ENCODE data around the gene HOXC10. TPM values are rescaled to one million over a fixed set of nuclear protein-coding genes. Genes with fewer than 3 reads are reported as not detected.

The HOXC10 gene
- total RNA-seq, 1 experiment from 2014 or later: 3.8 TPM

DNA sequence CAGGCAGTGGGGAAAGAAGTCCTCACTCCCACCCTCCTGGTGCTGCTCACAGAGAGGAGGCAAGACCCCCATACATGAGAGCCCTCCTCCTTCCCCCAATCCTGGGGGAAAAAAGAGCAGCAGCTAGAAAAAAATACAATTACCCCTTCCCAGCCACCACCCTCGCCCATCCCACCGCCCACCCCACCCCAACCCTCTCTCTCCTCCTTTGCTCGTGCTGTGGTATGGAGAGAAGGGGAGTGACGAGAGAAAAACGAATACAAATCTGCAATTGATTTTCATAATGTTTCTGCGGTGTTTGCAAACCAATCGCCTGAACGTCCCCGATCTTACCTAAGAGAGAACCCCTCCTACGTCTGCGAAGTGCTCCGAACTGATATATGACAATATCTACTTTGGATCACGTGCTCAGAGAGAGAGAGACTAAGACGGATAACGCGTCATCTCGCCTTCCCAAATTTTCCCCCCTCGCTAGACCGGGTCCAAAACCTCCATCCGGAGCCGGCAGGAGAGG, 12.2 kb upstream of the HOXC10 start, which contains the start of gene HOXC11:
HOXC11 (plus strand) TSS at position 405 of the 514 bp plus-strand sequence. CDS start 116 bp downstream, outside the sequence.
- Histone ChIP-seq H3K4me3 (replicated peaks in 1 of 2; ENCODE audit: low read depth in 1 of 2, low read length in 2 of 2) (peak within 1 kb of the TSS; percentile 46 to 59), H3K9me2 (ENCODE audit: insufficient read depth) (no peaks in the 10 kb centered on the region), H3K36me3 (ENCODE audit: control insufficient read depth in 1 of 2, insufficient read depth in 2 of 2, low read length in 2 of 2) (no peaks in the 10 kb centered on the region), H3K79me2 (ENCODE audit: insufficient read depth, low read length) (no peaks in the 10 kb centered on the region), H2AFZ (ENCODE audit: low read depth, low read length, poor library complexity, severe bottlenecking) (peak within 1 kb of the TSS; percentile 16), H3K27ac (ENCODE audit: low read depth, low read length) (no peak within 1 kb of the TSS), H3K4me2 (ENCODE audit: low read length) (peak within 1 kb of the TSS; percentile 76), H3K9ac (ENCODE audit: low read length) (peak within 1 kb of the TSS; percentile 63), H3K9me3 (ENCODE audit: control insufficient read depth in 1 of 2, insufficient read depth in 1 of 2, low read depth in 1 of 2, low read length in 2 of 2) (no peaks in the 10 kb centered on the region), H3K4me1 (ENCODE audit: control insufficient read depth in 1 of 2, insufficient read depth in 2 of 2, low read length in 2 of 2) (peaks cover 0 to 14% of the 10 kb centered on the region in 2 experiments; a peak in 2 of 4 replicates), H4K20me1 (ENCODE audit: insufficient read depth) (no peaks in the 10 kb centered on the region), H3K27me3 (ENCODE audit: insufficient read depth, low read length) (peaks cover 4% of the 10 kb centered on the region; the same call in 1 of the 2 replicates)
- no TSS peak for BruUV-seq (replicated peaks)
- ChIA-PET POLR2A (no interaction called here), CTCF (no interaction called here), RAD21 (ENCODE audit: low non-redundant PET in 1 of 2, low total read pairs in 2 of 2, uncharacterized antibody in 2 of 2, unreplicated experiment in 2 of 2) (no interaction called here)
- ATAC-seq (no peak), DNase-seq (ENCODE audit: low read depth, low spot score) (no peak)
- no peak for TF ChIP-seq POLR2A (IDR thresholded peaks at IDR 0.05; ENCODE audit: borderline replicate concordance, extremely low read depth, insufficient read depth, insufficient read length)
- TF ChIP-seq FOSL1 (IDR thresholded peaks at IDR 0.05; ENCODE audit: low read depth): no peak
- no peak for TF ChIP-seq CEBPB (IDR thresholded peaks at IDR 0.05; ENCODE audit: low read depth)
- no peak for TF ChIP-seq YY1 (IDR thresholded peaks at IDR 0.05; ENCODE audit: extremely low read depth, insufficient replicate concordance, low read depth, low read length)
- TF ChIP-seq POLR2AphosphoS5 (IDR thresholded peaks at IDR 0.05; ENCODE audit: low read depth, low read length): no peak
- TF ChIP-seq, protein P1, sequence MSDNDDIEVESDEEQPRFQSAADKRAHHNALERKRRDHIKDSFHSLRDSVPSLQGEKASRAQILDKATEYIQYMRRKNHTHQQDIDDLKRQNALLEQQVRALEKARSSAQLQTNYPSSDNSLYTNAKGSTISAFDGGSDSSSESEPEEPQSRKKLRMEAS (IDR thresholded peaks at IDR 0.05): no peak
- TF ChIP-seq RAD21 (IDR thresholded peaks at IDR 0.05; ENCODE audit: low read depth): no peak
- no peak for TF ChIP-seq CBX3 (IDR thresholded peaks at IDR 0.05; ENCODE audit: low read depth)
- TF ChIP-seq, protein P2, sequence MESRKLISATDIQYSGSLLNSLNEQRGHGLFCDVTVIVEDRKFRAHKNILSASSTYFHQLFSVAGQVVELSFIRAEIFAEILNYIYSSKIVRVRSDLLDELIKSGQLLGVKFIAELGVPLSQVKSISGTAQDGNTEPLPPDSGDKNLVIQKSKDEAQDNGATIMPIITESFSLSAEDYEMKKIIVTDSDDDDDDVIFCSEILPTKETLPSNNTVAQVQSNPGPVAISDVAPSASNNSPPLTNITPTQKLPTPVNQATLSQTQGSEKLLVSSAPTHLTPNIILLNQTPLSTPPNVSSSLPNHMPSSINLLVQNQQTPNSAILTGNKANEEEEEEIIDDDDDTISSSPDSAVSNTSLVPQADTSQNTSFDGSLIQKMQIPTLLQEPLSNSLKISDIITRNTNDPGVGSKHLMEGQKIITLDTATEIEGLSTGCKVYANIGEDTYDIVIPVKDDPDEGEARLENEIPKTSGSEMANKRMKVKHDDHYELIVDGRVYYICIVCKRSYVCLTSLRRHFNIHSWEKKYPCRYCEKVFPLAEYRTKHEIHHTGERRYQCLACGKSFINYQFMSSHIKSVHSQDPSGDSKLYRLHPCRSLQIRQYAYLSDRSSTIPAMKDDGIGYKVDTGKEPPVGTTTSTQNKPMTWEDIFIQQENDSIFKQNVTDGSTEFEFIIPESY (IDR thresholded peaks at IDR 0.05; ENCODE audit: extremely low read depth, insufficient replicate concordance, low read length): no peak
- TF ChIP-seq SP1 (IDR thresholded peaks at IDR 0.05; ENCODE audit: low read depth): no peak
- TF ChIP-seq, protein P3, sequence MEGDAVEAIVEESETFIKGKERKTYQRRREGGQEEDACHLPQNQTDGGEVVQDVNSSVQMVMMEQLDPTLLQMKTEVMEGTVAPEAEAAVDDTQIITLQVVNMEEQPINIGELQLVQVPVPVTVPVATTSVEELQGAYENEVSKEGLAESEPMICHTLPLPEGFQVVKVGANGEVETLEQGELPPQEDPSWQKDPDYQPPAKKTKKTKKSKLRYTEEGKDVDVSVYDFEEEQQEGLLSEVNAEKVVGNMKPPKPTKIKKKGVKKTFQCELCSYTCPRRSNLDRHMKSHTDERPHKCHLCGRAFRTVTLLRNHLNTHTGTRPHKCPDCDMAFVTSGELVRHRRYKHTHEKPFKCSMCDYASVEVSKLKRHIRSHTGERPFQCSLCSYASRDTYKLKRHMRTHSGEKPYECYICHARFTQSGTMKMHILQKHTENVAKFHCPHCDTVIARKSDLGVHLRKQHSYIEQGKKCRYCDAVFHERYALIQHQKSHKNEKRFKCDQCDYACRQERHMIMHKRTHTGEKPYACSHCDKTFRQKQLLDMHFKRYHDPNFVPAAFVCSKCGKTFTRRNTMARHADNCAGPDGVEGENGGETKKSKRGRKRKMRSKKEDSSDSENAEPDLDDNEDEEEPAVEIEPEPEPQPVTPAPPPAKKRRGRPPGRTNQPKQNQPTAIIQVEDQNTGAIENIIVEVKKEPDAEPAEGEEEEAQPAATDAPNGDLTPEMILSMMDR (IDR thresholded peaks at IDR 0.05 in 2 of 3, conservative IDR thresholded peaks at IDR 0.05 in 1 of 3; ENCODE audit: borderline replicate concordance in 1 of 3, insufficient read depth in 1 of 3, low read depth in 2 of 3, low read length in 2 of 3): no peak
- intact Hi-C loops (cut with micrococcal nuclease): no loop called here
